ENCODE data around the gene MRPL14.

GRCh38 chr6:44138717-44139350 lies 11.6 kb upstream of the MRPL14 start:
- TF ChIP-seq, protein P1, sequence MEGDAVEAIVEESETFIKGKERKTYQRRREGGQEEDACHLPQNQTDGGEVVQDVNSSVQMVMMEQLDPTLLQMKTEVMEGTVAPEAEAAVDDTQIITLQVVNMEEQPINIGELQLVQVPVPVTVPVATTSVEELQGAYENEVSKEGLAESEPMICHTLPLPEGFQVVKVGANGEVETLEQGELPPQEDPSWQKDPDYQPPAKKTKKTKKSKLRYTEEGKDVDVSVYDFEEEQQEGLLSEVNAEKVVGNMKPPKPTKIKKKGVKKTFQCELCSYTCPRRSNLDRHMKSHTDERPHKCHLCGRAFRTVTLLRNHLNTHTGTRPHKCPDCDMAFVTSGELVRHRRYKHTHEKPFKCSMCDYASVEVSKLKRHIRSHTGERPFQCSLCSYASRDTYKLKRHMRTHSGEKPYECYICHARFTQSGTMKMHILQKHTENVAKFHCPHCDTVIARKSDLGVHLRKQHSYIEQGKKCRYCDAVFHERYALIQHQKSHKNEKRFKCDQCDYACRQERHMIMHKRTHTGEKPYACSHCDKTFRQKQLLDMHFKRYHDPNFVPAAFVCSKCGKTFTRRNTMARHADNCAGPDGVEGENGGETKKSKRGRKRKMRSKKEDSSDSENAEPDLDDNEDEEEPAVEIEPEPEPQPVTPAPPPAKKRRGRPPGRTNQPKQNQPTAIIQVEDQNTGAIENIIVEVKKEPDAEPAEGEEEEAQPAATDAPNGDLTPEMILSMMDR (IDR thresholded peaks at IDR 0.05; ENCODE audit: low read length), result no peak
- TF ChIP-seq EZH2 (optimal IDR thresholded peaks at IDR 0.05; ENCODE audit: low read depth, low read length) (no peak), EZH2phosphoT487 (IDR thresholded peaks at IDR 0.05; ENCODE audit: low read length) (no peak)

Measured in MM.1S (cell line).